ENCODE measurements around the gene TESMIN. TPM values are rescaled to one million over a fixed set of nuclear protein-coding genes. Genes with fewer than 3 reads are reported as not detected.

TESMIN gene
- total RNA-seq, 1 experiment from 2014 or later = 3.9 TPM

- no peak for DNase-seq (ENCODE audit: extremely low read depth, low read depth)
Observed at GRCh38 chr11:68763181-68763721, 11.9 kb upstream of the TESMIN start.

- DNase-seq (ENCODE audit: extremely low read depth, low read depth) = no peak
Observed at GRCh38 chr11:68762481-68762880, 11.2 kb upstream of the TESMIN start.

- no peak for DNase-seq (ENCODE audit: extremely low read depth, low read depth)
Observed at GRCh38 chr11:68761801-68762200, 10.5 kb upstream of the TESMIN start.

- DNase-seq (ENCODE audit: extremely low read depth, low read depth) = no peak
Observed at GRCh38 chr11:68759991-68760390, 8.7 kb upstream of the TESMIN start.

- DNase-seq (ENCODE audit: extremely low read depth, low read depth) = no peak
Observed at GRCh38 chr11:68757711-68758110, 6.4 kb upstream of the TESMIN start.

- DNase-seq (ENCODE audit: extremely low read depth, low read depth) = no peak
Observed at GRCh38 chr11:68756171-68756766, 4.9 kb upstream of the TESMIN start.

GRCh38 chr11:68753300-68753699 lies 2.0 kb upstream of the TESMIN start:
- DNase-seq (ENCODE audit: extremely low read depth, low read depth) = no peak

- no peak for DNase-seq (ENCODE audit: extremely low read depth, low read depth)
Observed at GRCh38 chr11:68751004-68751325, 355 bp downstream of the TESMIN start.

- no peak for DNase-seq (ENCODE audit: extremely low read depth, low read depth)
Observed at GRCh38 chr11:68750195-68751003, 921 bp downstream of the TESMIN start.

- no peak for DNase-seq (ENCODE audit: extremely low read depth, low read depth)
Observed at GRCh38 chr11:68749229-68750123, 1.8 kb downstream of the TESMIN start.

GRCh38 chr11:68748061-68748460 lies 3.3 kb downstream of the TESMIN start:
- no peak for DNase-seq (ENCODE audit: extremely low read depth, low read depth)

- DNase-seq (ENCODE audit: extremely low read depth, low read depth) = no peak
Observed at GRCh38 chr11:68743539-68743938, 7.8 kb downstream of the TESMIN start.

GRCh38 chr11:68741463-68741862 lies 9.9 kb downstream of the TESMIN start:
- DNase-seq (ENCODE audit: extremely low read depth, low read depth) = no peak

GRCh38 chr11:68735646-68736045 lies 15.7 kb downstream of the TESMIN start:
- DNase-seq (ENCODE audit: extremely low read depth, low read depth) = no peak

- no peak for DNase-seq (ENCODE audit: extremely low read depth, low read depth)
Observed at GRCh38 chr11:68735125-68735524, 16.2 kb downstream of the TESMIN start.

GRCh38 chr11:68734111-68734510 lies 17.2 kb downstream of the TESMIN start:
- DNase-seq (ENCODE audit: extremely low read depth, low read depth) = no peak

- DNase-seq (ENCODE audit: extremely low read depth, low read depth) = no peak
Observed at GRCh38 chr11:68727783-68728182, 23.5 kb downstream of the TESMIN start.

GRCh38 chr11:68724293-68724692 lies 27.0 kb downstream of the TESMIN start:
- DNase-seq (ENCODE audit: extremely low read depth, low read depth) = no peak

GRCh38 chr11:68722143-68722542 lies 29.2 kb downstream of the TESMIN start:
- no peak for DNase-seq (ENCODE audit: extremely low read depth, low read depth)

- no peak for DNase-seq (ENCODE audit: extremely low read depth, low read depth)
Observed at GRCh38 chr11:68721075-68721474, 30.2 kb downstream of the TESMIN start.

- DNase-seq (ENCODE audit: extremely low read depth, low read depth) = no peak
Observed at GRCh38 chr11:68715456-68716122, 35.7 kb downstream of the TESMIN start.

Data from NCI-H460 (cell line).